Ishikawa (cell line): ENCODE results near the gene SPIB.

Experiments
- CEBPB ChIP-seq: IDR thresholded peaks from 2 replicates; pipeline ENCODE4 v1.6.1; 2012
- CREB1 ChIP-seq: IDR thresholded peaks from 2 replicates; pipeline ENCODE4 v1.6.1; 2012; ENCODE audit warnings: low read depth
- EGR1 ChIP-seq: IDR thresholded peaks from 2 replicates; pipeline ENCODE4 v1.6.1; 2012
- EP300 ChIP-seq: IDR thresholded peaks from 2 replicates; pipeline ENCODE4 v1.6.1; 2012; ENCODE audit warnings: borderline replicate concordance
- RAD21 ChIP-seq: IDR thresholded peaks from 2 replicates; pipeline ENCODE4 v1.6.1; 2012; ENCODE audit warnings: low read depth
- TAF1 ChIP-seq: IDR thresholded peaks from 2 replicates; pipeline ENCODE4 v1.6.1; 2012; ENCODE audit warnings: low read depth, mild to moderate bottlenecking
- TCF12 ChIP-seq: IDR thresholded peaks from 2 replicates; pipeline ENCODE4 v1.6.1; 2012; ENCODE audit warnings: low read depth
- TEAD4 ChIP-seq: IDR thresholded peaks from 2 replicates; pipeline ENCODE4 v1.6.1; 2012
- YY1 ChIP-seq: IDR thresholded peaks from 2 replicates; pipeline ENCODE4 v1.6.1; 2012; ENCODE audit warnings: low read depth
- TF ChIP-seq, protein P1 (sequence below): IDR thresholded peaks from 2 replicates; pipeline ENCODE4 v1.6.1; 2012; ENCODE audit warnings: low read depth, mild to moderate bottlenecking

DNA sequence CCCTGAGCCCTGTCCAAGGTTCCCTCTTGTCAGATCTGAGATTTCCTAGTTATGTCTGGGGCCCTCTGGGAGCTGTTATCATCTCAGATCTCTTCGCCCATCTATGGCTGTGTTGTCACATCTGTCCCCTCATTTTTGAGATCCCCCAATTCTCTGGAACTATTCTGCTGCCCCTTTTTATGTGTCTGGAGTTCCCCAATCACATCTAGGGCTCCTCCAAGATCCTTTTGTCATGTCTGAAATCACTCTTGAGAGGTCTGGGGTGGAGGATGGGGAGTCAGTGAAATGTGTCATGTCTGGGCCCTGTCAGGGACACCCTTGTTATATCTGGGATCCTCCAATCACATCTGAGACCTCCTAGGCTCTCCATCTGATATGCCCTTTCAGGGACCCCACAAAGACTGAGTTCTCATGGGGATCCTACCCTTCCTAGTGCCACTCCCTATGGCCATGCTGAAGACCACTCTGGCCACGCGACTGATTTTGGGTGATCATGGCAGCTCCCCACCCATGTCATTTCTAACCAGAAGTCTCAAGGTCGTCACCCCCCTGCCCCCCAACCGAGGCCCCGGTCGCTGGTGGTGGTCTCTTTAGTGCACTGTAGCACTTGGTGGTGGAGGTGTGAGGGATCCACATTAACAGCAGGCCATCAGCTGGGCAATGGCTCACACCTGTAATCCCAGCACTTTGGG, 10.2 kb downstream of the SPIB start:
- TF ChIP-seq CEBPB (no peak), TAF1 (no peak), EP300 (no peak), TEAD4 (no peak), EGR1 (no peak), YY1 (no peak), RAD21 (no peak), CREB1 (no peak), TCF12 (no peak)
- TF ChIP-seq, protein P1, sequence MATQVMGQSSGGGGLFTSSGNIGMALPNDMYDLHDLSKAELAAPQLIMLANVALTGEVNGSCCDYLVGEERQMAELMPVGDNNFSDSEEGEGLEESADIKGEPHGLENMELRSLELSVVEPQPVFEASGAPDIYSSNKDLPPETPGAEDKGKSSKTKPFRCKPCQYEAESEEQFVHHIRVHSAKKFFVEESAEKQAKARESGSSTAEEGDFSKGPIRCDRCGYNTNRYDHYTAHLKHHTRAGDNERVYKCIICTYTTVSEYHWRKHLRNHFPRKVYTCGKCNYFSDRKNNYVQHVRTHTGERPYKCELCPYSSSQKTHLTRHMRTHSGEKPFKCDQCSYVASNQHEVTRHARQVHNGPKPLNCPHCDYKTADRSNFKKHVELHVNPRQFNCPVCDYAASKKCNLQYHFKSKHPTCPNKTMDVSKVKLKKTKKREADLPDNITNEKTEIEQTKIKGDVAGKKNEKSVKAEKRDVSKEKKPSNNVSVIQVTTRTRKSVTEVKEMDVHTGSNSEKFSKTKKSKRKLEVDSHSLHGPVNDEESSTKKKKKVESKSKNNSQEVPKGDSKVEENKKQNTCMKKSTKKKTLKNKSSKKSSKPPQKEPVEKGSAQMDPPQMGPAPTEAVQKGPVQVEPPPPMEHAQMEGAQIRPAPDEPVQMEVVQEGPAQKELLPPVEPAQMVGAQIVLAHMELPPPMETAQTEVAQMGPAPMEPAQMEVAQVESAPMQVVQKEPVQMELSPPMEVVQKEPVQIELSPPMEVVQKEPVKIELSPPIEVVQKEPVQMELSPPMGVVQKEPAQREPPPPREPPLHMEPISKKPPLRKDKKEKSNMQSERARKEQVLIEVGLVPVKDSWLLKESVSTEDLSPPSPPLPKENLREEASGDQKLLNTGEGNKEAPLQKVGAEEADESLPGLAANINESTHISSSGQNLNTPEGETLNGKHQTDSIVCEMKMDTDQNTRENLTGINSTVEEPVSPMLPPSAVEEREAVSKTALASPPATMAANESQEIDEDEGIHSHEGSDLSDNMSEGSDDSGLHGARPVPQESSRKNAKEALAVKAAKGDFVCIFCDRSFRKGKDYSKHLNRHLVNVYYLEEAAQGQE: no peak
